ENCODE data around the gene RNPEPL1. TPM values are rescaled to one million over a fixed set of nuclear protein-coding genes. Genes with fewer than 3 reads are reported as not detected.

The RNPEPL1 gene
- total and polyA plus RNA-seq, 5 donors, result 40.4 to 108 (median 58.1) TPM

GRCh38 chr2:240573516-240574385 lies 5.5 kb downstream of the RNPEPL1 start:
- DNase-seq, result peak; percentile 11 to 56 (median 44)
- Histone ChIP-seq H3K9me3 (ENCODE audit: control insufficient read depth, low read length) (no peaks in the 10 kb centered on the region), H3K27ac (ENCODE audit: low read length) (no peak overlapping the region), H3K4me3 (ENCODE audit: low read length) (no peak overlapping the region), H3K4me1 (ENCODE audit: control insufficient read depth, insufficient read depth, low read length) (peaks cover 4% of the 10 kb centered on the region), H3K27me3 (ENCODE audit: control insufficient read depth, insufficient read depth) (no peaks in the 10 kb centered on the region)
- 87% methylated on average over 37 of the region's 37 CpGs for WGBS
- intact Hi-C loops (cut with DNase I), result no loop called here
- no peak for ATAC-seq

GRCh38 chr2:240574386-240575100 lies 6.3 kb downstream of the RNPEPL1 start:
- intact Hi-C loops (cut with DNase I), result no loop called here
- H3K27ac ChIP-seq (ENCODE audit: low read length), result no peak overlapping the region

GRCh38 chr2:240575101-240575965 lies 7.0 kb downstream of the RNPEPL1 start:
- Histone ChIP-seq H3K9me3 (ENCODE audit: control insufficient read depth, low read length) (no peaks in the 10 kb centered on the region), H3K27me3 (ENCODE audit: control insufficient read depth, insufficient read depth) (no peaks in the 10 kb centered on the region), H3K27ac (ENCODE audit: low read length) (no peak overlapping the region), H3K4me3 (ENCODE audit: low read length) (no peak overlapping the region), H3K4me1 (ENCODE audit: control insufficient read depth, insufficient read depth, low read length) (peaks cover 3% of the 10 kb centered on the region)
- 84% methylated on average over 23 of the region's 23 CpGs for WGBS
- DNase-seq (peak; percentile 10 to 57 (median 33)), ATAC-seq (no peak)
- intact Hi-C loops (cut with DNase I), result no loop called here

More at GRCh38 chr2:240574386-240575100, 6.3 kb downstream of the RNPEPL1 start:
- Histone ChIP-seq H3K27me3 (ENCODE audit: control insufficient read depth, insufficient read depth) (no peaks in the 10 kb centered on the region), H3K4me1 (ENCODE audit: control insufficient read depth, insufficient read depth, low read length) (peaks cover 2% of the 10 kb centered on the region), H3K4me3 (ENCODE audit: low read length) (no peak overlapping the region), H3K9me3 (ENCODE audit: control insufficient read depth, low read length) (no peaks in the 10 kb centered on the region)
- DNase-seq (peak; percentile 14 to 60 (median 54)), ATAC-seq (no peak)
- 87% methylated on average over 21 of the region's 21 CpGs for WGBS

GRCh38 chr2:240576036-240576435 lies 7.8 kb downstream of the RNPEPL1 start:
- no peaks in the 10 kb centered on the region for H3K27me3 ChIP-seq (ENCODE audit: control insufficient read depth, insufficient read depth)
- WGBS, result 75% methylated on average over 6 of the region's 6 CpGs
- intact Hi-C loops (cut with DNase I), result no loop called here
- peaks cover 5% of the 10 kb centered on the region for H3K4me1 ChIP-seq (ENCODE audit: control insufficient read depth, insufficient read depth, low read length)
- H3K27ac ChIP-seq (ENCODE audit: low read length), result no peak overlapping the region
- H3K9me3 ChIP-seq (ENCODE audit: control insufficient read depth, low read length), result no peaks in the 10 kb centered on the region
- DNase-seq, result peak in 1 of 3 donors; percentile 26
- no peak overlapping the region for H3K4me3 ChIP-seq (ENCODE audit: low read length)
- no peak for ATAC-seq

GRCh38 chr2:240576436-240577205 lies 8.3 kb downstream of the RNPEPL1 start:
- Histone ChIP-seq H3K27me3 (ENCODE audit: control insufficient read depth, insufficient read depth) (no peaks in the 10 kb centered on the region), H3K4me3 (ENCODE audit: low read length) (no peak overlapping the region), H3K9me3 (ENCODE audit: control insufficient read depth, low read length) (no peaks in the 10 kb centered on the region), H3K4me1 (ENCODE audit: control insufficient read depth, insufficient read depth, low read length) (peaks cover 5% of the 10 kb centered on the region), H3K27ac (ENCODE audit: low read length) (no peak overlapping the region)
- ATAC-seq (no peak), DNase-seq (peak; percentile 16 to 65 (median 45))
- intact Hi-C loops (cut with DNase I), result no loop called here
- WGBS, result 90% methylated on average over 32 of the region's 32 CpGs

GRCh38 chr2:240577281-240578109 lies 9.2 kb downstream of the RNPEPL1 start:
- intact Hi-C loops (cut with DNase I), result no loop called here
- H3K9me3 ChIP-seq (ENCODE audit: control insufficient read depth, low read length), result no peaks in the 10 kb centered on the region
- H3K4me3 ChIP-seq (ENCODE audit: low read length), result no peak overlapping the region
- DNase-seq (peak; percentile 11 to 55 (median 44)), ATAC-seq (no peak)
- no peaks in the 10 kb centered on the region for H3K27me3 ChIP-seq (ENCODE audit: control insufficient read depth, insufficient read depth)
- no peak overlapping the region for H3K27ac ChIP-seq (ENCODE audit: low read length)
- H3K4me1 ChIP-seq (ENCODE audit: control insufficient read depth, insufficient read depth, low read length), result peaks cover 5% of the 10 kb centered on the region
- whole genome bisulfite sequencing, result 88% methylated on average over 26 of the region's 26 CpGs

GRCh38 chr2:240578110-240578450 lies 9.8 kb downstream of the RNPEPL1 start:
- Histone ChIP-seq H3K4me3 (ENCODE audit: low read length) (no peak overlapping the region), H3K27me3 (ENCODE audit: control insufficient read depth, insufficient read depth) (no peaks in the 10 kb centered on the region), H3K4me1 (ENCODE audit: control insufficient read depth, insufficient read depth, low read length) (peaks cover 5% of the 10 kb centered on the region), H3K9me3 (ENCODE audit: control insufficient read depth, low read length) (no peaks in the 10 kb centered on the region), H3K27ac (ENCODE audit: low read length) (no peak overlapping the region)
- WGBS, result 89% methylated on average over 9 of the region's 9 CpGs
- intact Hi-C loops (cut with DNase I), result no loop called here
- DNase-seq (peak; percentile 14 to 67 (median 51)), ATAC-seq (peak in 1 of 2 donors; percentile 10)

- Histone ChIP-seq H3K4me1 (ENCODE audit: control insufficient read depth, insufficient read depth, low read length) (peaks cover 5% of the 10 kb centered on the region), H3K9me3 (ENCODE audit: control insufficient read depth, low read length) (no peaks in the 10 kb centered on the region), H3K4me3 (ENCODE audit: low read length) (no peak overlapping the region), H3K27me3 (ENCODE audit: control insufficient read depth, insufficient read depth) (no peaks in the 10 kb centered on the region), H3K27ac (ENCODE audit: low read length) (no peak overlapping the region)
- 83% methylated on average over 8 of the region's 8 CpGs for WGBS
- ATAC-seq (no peak), DNase-seq (peak in 2 of 3 donors; percentile 51)
- intact Hi-C loops (cut with DNase I), result no loop called here
Observed at GRCh38 chr2:240578488-240578887, 10.2 kb downstream of the RNPEPL1 start.

GRCh38 chr2:240579071-240579762 lies 10.9 kb downstream of the RNPEPL1 start:
- Histone ChIP-seq H3K4me1 (ENCODE audit: control insufficient read depth, insufficient read depth, low read length) (peaks cover 5% of the 10 kb centered on the region), H3K4me3 (ENCODE audit: low read length) (no peak overlapping the region), H3K9me3 (ENCODE audit: control insufficient read depth, low read length) (no peaks in the 10 kb centered on the region), H3K27me3 (ENCODE audit: control insufficient read depth, insufficient read depth) (no peaks in the 10 kb centered on the region), H3K27ac (ENCODE audit: low read length) (peak overlapping the region; percentile 34)
- peak; percentile 10 to 51 (median 42) for DNase-seq
- WGBS, result 91% methylated on average over 12 of the region's 12 CpGs
- intact Hi-C loops (cut with DNase I), result no loop called here
- ATAC-seq, result no peak
